Epithelial cell of umbilical artery (primary cell): ENCODE data around the gene ALPL. TPM values are rescaled to one million over a fixed set of nuclear protein-coding genes. Genes with fewer than 3 reads are reported as not detected.

Experiments
- total RNA-seq: library from RNA; depleted of rRNA; stranded (reverse); fragments of >200 nt; gene quantifications from 2 replicates; pipeline ENCODE4 v1.2.3, GENCODE V29; 2014

The ALPL gene
- 0.30 TPM in 1 of 2 replicates, not detected in the other for total RNA-seq

DNA sequence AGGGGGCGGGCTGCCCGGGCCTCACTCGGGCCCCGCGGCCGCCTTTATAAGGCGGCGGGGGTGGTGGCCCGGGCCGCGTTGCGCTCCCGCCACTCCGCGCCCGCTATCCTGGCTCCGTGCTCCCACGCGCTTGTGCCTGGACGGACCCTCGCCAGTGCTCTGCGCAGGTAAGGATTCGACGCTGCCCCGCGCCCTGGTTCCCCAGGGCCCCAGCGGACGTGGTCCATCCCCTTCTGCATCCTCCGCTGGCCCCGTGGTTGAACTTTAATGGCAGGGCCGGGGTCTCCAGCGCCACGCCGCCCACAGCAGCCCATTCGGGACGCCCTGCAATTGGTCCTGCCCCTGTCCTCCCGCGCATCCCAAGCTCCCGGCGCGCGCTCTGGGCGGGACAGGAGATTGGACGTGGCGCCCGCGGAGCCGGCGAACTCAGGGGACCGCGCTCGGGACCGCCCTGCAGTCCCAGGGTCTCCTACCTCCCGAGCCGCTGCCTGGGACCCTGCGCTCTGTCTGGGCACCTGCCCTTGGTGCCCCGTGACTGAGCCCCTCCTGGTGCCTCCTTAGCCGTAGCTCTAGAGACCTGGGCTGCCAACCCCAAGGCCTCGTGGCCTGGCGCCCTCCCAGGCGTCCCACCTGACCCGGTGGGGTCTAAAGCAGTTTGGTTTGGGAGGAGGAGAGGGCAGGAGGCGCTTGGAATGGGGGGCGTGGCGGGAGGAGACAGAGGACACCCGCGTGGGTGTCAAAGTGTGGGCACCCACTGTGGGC lies at the start of gene ALPL:
ALPL (plus strand) TSS at position 73 of the 762 bp plus-strand sequence. CDS start 44,659 bp downstream, outside the sequence.

Other genes starting within 250 kb of the ALPL start
- 229 and 240 TPM in 2 replicates for gene ECE1, start 219.0 kb upstream of the ALPL start, total RNA-seq
- gene NBPF3, start 69.3 kb upstream of the ALPL start, total RNA-seq, result 5.2 and 14.3 TPM in 2 replicates
- gene RAP1GAP, start 159.9 kb downstream of the ALPL start, total RNA-seq, result under 0.01 TPM in 1 of 2 replicates, not detected in the other